GM18507 (cell line): ENCODE data around the gene ATXN1.

Source experiments
- DNase-seq: peaks from one replicate; pipeline ENCODE4 v3.0.0; 2011; ENCODE audit warnings: low read depth; ENCODE audit not compliant: insufficient read length; ENCODE audit errors: extremely low spot score
- FAIRE-seq: peaks from 2 replicates; lab custom pipeline; 2011; peaks lifted over from hg19 to GRCh38; lab: Jason Lieb, UNC

The ATXN1 gene

GRCh38 chr6:16326971-16327776 lies 434.1 kb downstream of the ATXN1 start:
- FAIRE-seq, result no peak
- DNase-seq, result no peak

- no peak for DNase-seq
- no peak for FAIRE-seq
Measured at GRCh38 chr6:16326531-16326930, 434.7 kb downstream of the ATXN1 start.

- FAIRE-seq (no peak), DNase-seq (no peak)
Measured at GRCh38 chr6:16324606-16325225, 436.5 kb downstream of the ATXN1 start.

- FAIRE-seq (no peak), DNase-seq (no peak)
Measured at GRCh38 chr6:16324184-16324583, 437.1 kb downstream of the ATXN1 start.

GRCh38 chr6:16322666-16323312 lies 438.5 kb downstream of the ATXN1 start:
- DNase-seq, result no peak
- peak; percentile 86 for FAIRE-seq

- FAIRE-seq, result no peak
Measured at GRCh38 chr6:16321826-16322225, 439.4 kb downstream of the ATXN1 start.

GRCh38 chr6:16321341-16321710 lies 439.9 kb downstream of the ATXN1 start:
- DNase-seq (no peak), FAIRE-seq (no peak)

More at GRCh38 chr6:16321826-16322225, 439.4 kb downstream of the ATXN1 start:
- no peak for DNase-seq

GRCh38 chr6:16320533-16321340 lies 440.5 kb downstream of the ATXN1 start:
- FAIRE-seq (no peak), DNase-seq (no peak)

- no peak for DNase-seq
- FAIRE-seq, result peak; percentile 77
Measured at GRCh38 chr6:16319813-16320532, 441.3 kb downstream of the ATXN1 start.

GRCh38 chr6:16318953-16319720 lies 442.1 kb downstream of the ATXN1 start:
- FAIRE-seq, result no peak

GRCh38 chr6:16318538-16318937 lies 442.7 kb downstream of the ATXN1 start:
- DNase-seq (no peak), FAIRE-seq (no peak)

More at GRCh38 chr6:16318953-16319720, 442.1 kb downstream of the ATXN1 start:
- no peak for DNase-seq

- DNase-seq, result no peak
- peak; percentile 51 for FAIRE-seq
Measured at GRCh38 chr6:16316741-16317251, 444.5 kb downstream of the ATXN1 start.

GRCh38 chr6:16314296-16314695 lies 447.0 kb downstream of the ATXN1 start:
- DNase-seq, result no peak
- FAIRE-seq, result no peak

- DNase-seq (no peak), FAIRE-seq (no peak)
Measured at GRCh38 chr6:16313732-16314131, 447.5 kb downstream of the ATXN1 start.

- DNase-seq (no peak), FAIRE-seq (no peak)
Measured at GRCh38 chr6:16311763-16312162, 449.5 kb downstream of the ATXN1 start.

GRCh38 chr6:16306334-16306733 lies 454.9 kb downstream of the ATXN1 start:
- no peak for FAIRE-seq
- DNase-seq, result no peak

- FAIRE-seq (no peak), DNase-seq (no peak)
Measured at GRCh38 chr6:16305788-16306187, 455.5 kb downstream of the ATXN1 start.

- FAIRE-seq, result peak; percentile 93
- DNase-seq, result peak; percentile 64
Measured at GRCh38 chr6:16305246-16305725, 456.0 kb downstream of the ATXN1 start.
